ENCODE results near the gene COL9A1.

Gene COL9A1

DNA sequence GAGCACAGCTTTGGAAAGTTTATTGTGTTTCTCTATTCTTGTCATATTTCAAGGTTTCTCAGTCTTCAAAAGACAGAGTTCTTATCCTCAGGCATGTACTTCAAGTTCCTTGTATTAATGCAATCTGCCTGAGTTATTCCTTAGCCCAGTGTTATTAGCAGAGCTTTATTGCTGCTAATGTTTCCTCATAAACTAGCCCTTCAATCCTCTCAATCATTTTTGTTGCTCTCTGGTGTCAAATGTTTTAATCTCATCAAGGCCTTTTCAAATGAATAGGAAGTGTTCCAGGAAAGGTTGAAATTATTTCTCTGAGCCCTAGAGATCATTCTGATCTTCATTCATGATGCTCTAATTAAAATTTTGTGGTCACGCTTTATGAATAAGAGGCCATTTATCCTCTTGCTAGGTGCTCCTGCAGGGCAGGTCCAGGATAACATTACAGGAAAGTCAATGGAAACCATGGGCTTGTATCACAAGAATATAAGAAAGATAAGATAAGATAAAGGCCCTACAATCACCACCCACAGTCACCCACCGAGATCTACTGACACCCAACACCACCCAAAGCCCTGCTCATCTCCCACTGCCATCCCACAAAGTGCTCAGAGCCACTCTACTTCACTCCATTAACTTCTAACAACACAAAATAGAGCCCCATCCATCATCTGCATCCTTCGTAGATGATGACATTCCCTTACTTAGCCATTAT lies 125.9 kb downstream of the COL9A1 start:
- Histone ChIP-seq H3K36me3 (ENCODE audit: control insufficient read depth, insufficient read depth, low read length) (no peaks in the 10 kb centered on the region), H4K5ac (ENCODE audit: low read length) (no peak overlapping the region), H3K4me3 (ENCODE audit: low read length) (no peak overlapping the region), H3K4ac (ENCODE audit: low read depth, low read length) (no peak overlapping the region), H3K23ac (ENCODE audit: low read length) (no peak overlapping the region), H3K27ac (ENCODE audit: low read depth, low read length) (no peak overlapping the region), H3K79me1 (ENCODE audit: low read length) (no peaks in the 10 kb centered on the region), H3K9ac (ENCODE audit: low read length) (no peak overlapping the region), H3K18ac (ENCODE audit: low read length) (no peak overlapping the region), H2BK120ac (ENCODE audit: low read depth, low read length) (no peak overlapping the region), H2AK5ac (ENCODE audit: low read length) (no peak overlapping the region), H3K56ac (ENCODE audit: low read length) (no peak overlapping the region), H3K4me1 (ENCODE audit: control insufficient read depth, low read depth, low read length) (no peaks in the 10 kb centered on the region), H3K79me2 (ENCODE audit: control insufficient read depth, insufficient read depth, low read length) (no peaks in the 10 kb centered on the region), H2BK5ac (ENCODE audit: low read length) (no peak overlapping the region), H3K27me3 (ENCODE audit: insufficient read depth, low read length, poor library complexity) (no peaks in the 10 kb centered on the region), H4K8ac (ENCODE audit: low read depth, low read length) (no peak overlapping the region), H2BK15ac (replicated peaks; ENCODE audit: low read depth) (no peak overlapping the region), H3K4me2 (ENCODE audit: low read length) (no peak overlapping the region)
- DNase-seq: peak; percentile 31
- no CpG with 5 or more reads among the region's 3 CpGs for WGBS (ENCODE audit: extremely low coverage, insufficient coverage, low lambda C conversion rate)

DNA sequence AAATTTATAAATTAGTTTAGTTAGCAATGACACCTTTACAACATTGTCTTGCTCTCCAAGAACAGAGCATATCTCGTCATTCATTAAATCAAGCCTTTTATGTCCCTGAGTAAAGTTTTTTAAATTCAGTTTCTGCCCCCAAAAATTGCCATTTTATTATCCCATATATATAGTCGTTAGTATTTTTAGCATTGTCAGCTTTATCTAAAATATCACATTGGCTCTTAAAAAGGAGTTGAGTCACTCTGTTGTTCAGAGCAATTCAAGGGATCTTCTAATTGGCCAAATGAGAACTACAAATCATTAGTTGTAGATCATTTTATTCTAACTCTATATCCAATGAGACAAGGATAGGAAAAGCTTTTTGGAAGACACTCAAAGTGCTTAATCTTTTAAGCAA lies 127.1 kb downstream of the COL9A1 start:
- WGBS (ENCODE audit: extremely low coverage, insufficient coverage, low lambda C conversion rate): no CpG with 5 or more reads among the region's 2 CpGs

DNA sequence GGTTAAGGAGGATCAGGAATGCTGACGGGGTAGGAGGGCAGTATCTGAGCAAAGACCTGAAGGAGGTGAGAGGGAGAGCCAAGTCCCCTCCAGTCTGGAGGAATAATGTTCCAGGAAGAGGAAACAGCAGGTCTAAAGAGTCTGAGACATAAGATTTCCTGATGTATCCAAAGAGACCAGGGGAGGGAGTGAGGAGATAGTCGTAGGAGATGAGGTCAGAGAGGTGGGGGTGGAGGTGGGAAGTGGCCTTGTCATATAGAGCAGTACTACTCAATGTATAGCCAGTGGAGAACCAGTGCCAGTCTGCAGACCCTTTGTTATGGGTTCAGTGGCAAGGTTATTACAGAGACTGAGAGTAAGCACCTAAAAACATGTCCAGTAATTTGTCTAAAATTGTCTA lies 130.6 kb downstream of the COL9A1 start:
- H3K36me3 ChIP-seq (ENCODE audit: control insufficient read depth, insufficient read depth, low read length): no peaks in the 10 kb centered on the region

More for the DNA sequence above, 127.1 kb downstream of the COL9A1 start:
- Histone ChIP-seq H3K27ac (ENCODE audit: low read depth, low read length) (no peak overlapping the region), H3K79me2 (ENCODE audit: control insufficient read depth, insufficient read depth, low read length) (no peaks in the 10 kb centered on the region), H2AK5ac (ENCODE audit: low read length) (no peak overlapping the region), H2BK15ac (replicated peaks; ENCODE audit: low read depth) (no peak overlapping the region), H3K4me3 (ENCODE audit: low read length) (no peak overlapping the region), H3K4ac (ENCODE audit: low read depth, low read length) (no peak overlapping the region), H3K4me2 (ENCODE audit: low read length) (no peak overlapping the region), H3K36me3 (ENCODE audit: control insufficient read depth, insufficient read depth, low read length) (no peaks in the 10 kb centered on the region), H3K56ac (ENCODE audit: low read length) (no peak overlapping the region), H2BK5ac (ENCODE audit: low read length) (no peak overlapping the region), H4K8ac (ENCODE audit: low read depth, low read length) (no peak overlapping the region), H2BK120ac (ENCODE audit: low read depth, low read length) (no peak overlapping the region), H3K9ac (ENCODE audit: low read length) (no peak overlapping the region), H3K18ac (ENCODE audit: low read length) (no peak overlapping the region), H3K27me3 (ENCODE audit: insufficient read depth, low read length, poor library complexity) (no peaks in the 10 kb centered on the region), H3K23ac (ENCODE audit: low read length) (no peak overlapping the region), H3K79me1 (ENCODE audit: low read length) (no peaks in the 10 kb centered on the region), H3K4me1 (ENCODE audit: control insufficient read depth, low read depth, low read length) (no peaks in the 10 kb centered on the region), H4K5ac (ENCODE audit: low read length) (no peak overlapping the region)
- DNase-seq: no peak

DNA sequence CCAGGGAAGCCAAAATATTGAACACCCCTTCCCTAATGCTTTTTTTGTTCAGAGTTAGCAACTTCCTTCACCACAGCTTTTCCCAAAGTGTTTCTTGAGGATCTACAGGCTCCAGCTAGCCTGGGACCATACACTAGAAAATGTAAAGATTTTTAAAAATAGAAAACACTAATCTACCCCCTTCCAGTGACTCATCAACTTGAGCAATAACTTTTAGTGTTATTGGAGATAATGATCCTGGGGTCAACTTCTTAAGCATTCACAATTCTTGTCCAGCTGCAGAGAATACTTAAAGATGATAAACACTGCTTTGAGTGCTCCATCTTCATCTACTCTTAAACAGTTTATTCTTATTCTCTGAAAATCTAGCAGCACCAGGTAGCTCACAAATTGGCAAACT lies 131.6 kb downstream of the COL9A1 start:
- H3K4me1 ChIP-seq (ENCODE audit: control insufficient read depth, low read depth, low read length): no peaks in the 10 kb centered on the region
- no peak overlapping the region for H4K8ac ChIP-seq (ENCODE audit: low read depth, low read length)
- no peak overlapping the region for H3K23ac ChIP-seq (ENCODE audit: low read length)
- no peak overlapping the region for H3K27ac ChIP-seq (ENCODE audit: low read depth, low read length)
- H3K56ac ChIP-seq (ENCODE audit: low read length): no peak overlapping the region
- no peak overlapping the region for H3K4me2 ChIP-seq (ENCODE audit: low read length)
- H2BK5ac ChIP-seq (ENCODE audit: low read length): no peak overlapping the region
- H3K4ac ChIP-seq (ENCODE audit: low read depth, low read length): no peak overlapping the region
- no peaks in the 10 kb centered on the region for H3K36me3 ChIP-seq (ENCODE audit: control insufficient read depth, insufficient read depth, low read length)
- no peak overlapping the region for H3K9ac ChIP-seq (ENCODE audit: low read length)
- no peak overlapping the region for H2AK5ac ChIP-seq (ENCODE audit: low read length)
- H2BK15ac ChIP-seq (replicated peaks; ENCODE audit: low read depth): no peak overlapping the region
- no peaks in the 10 kb centered on the region for H3K79me2 ChIP-seq (ENCODE audit: control insufficient read depth, insufficient read depth, low read length)
- no peak overlapping the region for H2BK120ac ChIP-seq (ENCODE audit: low read depth, low read length)
- H4K5ac ChIP-seq (ENCODE audit: low read length): no peak overlapping the region
- no peak overlapping the region for H3K18ac ChIP-seq (ENCODE audit: low read length)
- H3K4me3 ChIP-seq (ENCODE audit: low read length): no peak overlapping the region
- no peaks in the 10 kb centered on the region for H3K27me3 ChIP-seq (ENCODE audit: insufficient read depth, low read length, poor library complexity)
- DNase-seq: no peak
- H3K79me1 ChIP-seq (ENCODE audit: low read length): no peaks in the 10 kb centered on the region

More for the DNA sequence above, 130.6 kb downstream of the COL9A1 start:
- no peak overlapping the region for H3K18ac ChIP-seq (ENCODE audit: low read length)
- no peak overlapping the region for H3K4me3 ChIP-seq (ENCODE audit: low read length)
- no peaks in the 10 kb centered on the region for H3K79me2 ChIP-seq (ENCODE audit: control insufficient read depth, insufficient read depth, low read length)
- no peak overlapping the region for H4K5ac ChIP-seq (ENCODE audit: low read length)
- H3K9ac ChIP-seq (ENCODE audit: low read length): no peak overlapping the region
- H3K4me1 ChIP-seq (ENCODE audit: control insufficient read depth, low read depth, low read length): no peaks in the 10 kb centered on the region
- H2BK5ac ChIP-seq (ENCODE audit: low read length): no peak overlapping the region
- H4K8ac ChIP-seq (ENCODE audit: low read depth, low read length): no peak overlapping the region
- no peak overlapping the region for H3K4ac ChIP-seq (ENCODE audit: low read depth, low read length)
- no peak overlapping the region for H3K27ac ChIP-seq (ENCODE audit: low read depth, low read length)
- H3K23ac ChIP-seq (ENCODE audit: low read length): no peak overlapping the region
- H2BK120ac ChIP-seq (ENCODE audit: low read depth, low read length): no peak overlapping the region
- WGBS (ENCODE audit: extremely low coverage, insufficient coverage, low lambda C conversion rate): no CpG with 5 or more reads among the region's 2 CpGs
- no peak overlapping the region for H2AK5ac ChIP-seq (ENCODE audit: low read length)
- no peaks in the 10 kb centered on the region for H3K27me3 ChIP-seq (ENCODE audit: insufficient read depth, low read length, poor library complexity)
- peak; percentile 52 for DNase-seq
- H3K56ac ChIP-seq (ENCODE audit: low read length): no peak overlapping the region
- H3K4me2 ChIP-seq (ENCODE audit: low read length): no peak overlapping the region
- no peak overlapping the region for H2BK15ac ChIP-seq (replicated peaks; ENCODE audit: low read depth)
- no peaks in the 10 kb centered on the region for H3K79me1 ChIP-seq (ENCODE audit: low read length)

GRCh38 chr6:70168681-70169377 lies 134.1 kb downstream of the COL9A1 start:
- H3K56ac ChIP-seq (ENCODE audit: low read length): no peak overlapping the region
- H4K8ac ChIP-seq (ENCODE audit: low read depth, low read length): no peak overlapping the region
- no peak overlapping the region for H2BK5ac ChIP-seq (ENCODE audit: low read length)
- no peak for DNase-seq
- no peak overlapping the region for H3K4me3 ChIP-seq (ENCODE audit: low read length)
- no peaks in the 10 kb centered on the region for H3K79me1 ChIP-seq (ENCODE audit: low read length)
- no peaks in the 10 kb centered on the region for H3K27me3 ChIP-seq (ENCODE audit: insufficient read depth, low read length, poor library complexity)
- H3K36me3 ChIP-seq (ENCODE audit: control insufficient read depth, insufficient read depth, low read length): no peaks in the 10 kb centered on the region
- H3K9ac ChIP-seq (ENCODE audit: low read length): no peak overlapping the region
- no peaks in the 10 kb centered on the region for H3K4me1 ChIP-seq (ENCODE audit: control insufficient read depth, low read depth, low read length)
- H3K4ac ChIP-seq (ENCODE audit: low read depth, low read length): no peak overlapping the region
- no peak overlapping the region for H2BK15ac ChIP-seq (replicated peaks; ENCODE audit: low read depth)
- H3K23ac ChIP-seq (ENCODE audit: low read length): no peak overlapping the region
- no peak overlapping the region for H4K5ac ChIP-seq (ENCODE audit: low read length)
- H3K18ac ChIP-seq (ENCODE audit: low read length): no peak overlapping the region
- no peak overlapping the region for H2AK5ac ChIP-seq (ENCODE audit: low read length)
- no peak overlapping the region for H2BK120ac ChIP-seq (ENCODE audit: low read depth, low read length)
- no CpG with 5 or more reads among the region's 5 CpGs for WGBS (ENCODE audit: extremely low coverage, insufficient coverage, low lambda C conversion rate)
- no peak overlapping the region for H3K4me2 ChIP-seq (ENCODE audit: low read length)
- H3K27ac ChIP-seq (ENCODE audit: low read depth, low read length): no peak overlapping the region
- H3K79me2 ChIP-seq (ENCODE audit: control insufficient read depth, insufficient read depth, low read length): no peaks in the 10 kb centered on the region

Data from mesendoderm (in vitro differentiated cells).